Neuronal stem cell (in vitro differentiated cells): ENCODE results near the gene PHGDH.

Experiments
- DNase-seq: peaks from one replicate; pipeline ENCODE4 v3.0.0-alpha.2; 2013; ENCODE audit warnings: low spot score
- H2AFZ ChIP-seq: one replicate; pipeline ENCODE4 v1.6.1; 2013; ENCODE audit warnings: mild to moderate bottlenecking, low read length, inconsistent platforms
- H2AK5ac ChIP-seq: 2 replicates; pipeline ENCODE4 v1.6.1; 2013; ENCODE audit warnings: low read depth, mild to moderate bottlenecking, inconsistent platforms, low read length, moderate library complexity, mixed read lengths
- H2BK120ac ChIP-seq: 2 replicates; pipeline ENCODE4 v1.6.1; 2013; ENCODE audit warnings: low read depth, mild to moderate bottlenecking, inconsistent platforms, low read length, moderate library complexity, mixed read lengths
- H2BK12ac ChIP-seq: one replicate; pipeline ENCODE4 v1.6.1; 2013; ENCODE audit warnings: low read length, inconsistent platforms
- H2BK15ac ChIP-seq: 2 replicates; pipeline ENCODE4 v1.6.1; 2013; ENCODE audit warnings: mild to moderate bottlenecking, low read length, inconsistent platforms, mixed read lengths
- H2BK5ac ChIP-seq: one replicate; pipeline ENCODE4 v1.6.1; 2013; ENCODE audit warnings: inconsistent platforms, mild to moderate bottlenecking, low read length, moderate library complexity
- H3K14ac ChIP-seq: one replicate; pipeline ENCODE4 v1.6.1; 2013; ENCODE audit warnings: low read length, inconsistent platforms
- H3K18ac ChIP-seq: 2 replicates; pipeline ENCODE4 v1.6.1; 2013; ENCODE audit warnings: low read length, inconsistent platforms
- H3K23ac ChIP-seq: 2 replicates; pipeline ENCODE4 v1.6.1; 2013; ENCODE audit warnings: low read depth, mild to moderate bottlenecking, mixed read lengths, low read length, inconsistent platforms; ENCODE audit not compliant: poor library complexity
- H3K27ac ChIP-seq: replicated peaks from 3 replicates; pipeline ENCODE4 v1.5.1; 2013; ENCODE audit warnings: low read length, inconsistent platforms
- H3K27me3 ChIP-seq, 3 experiments: 2 replicates each; pipeline ENCODE4 v1.6.1; 2013; ENCODE audit warnings: low read length in 3 of 3, mild to moderate bottlenecking in 2 of 3, inconsistent platforms in 1 of 3, low read depth in 1 of 3, mixed read lengths in 1 of 3, moderate library complexity in 1 of 3; ENCODE audit not compliant: control insufficient read depth in 3 of 3, insufficient read depth in 3 of 3
- H3K36me3 ChIP-seq, 2 donors: replicated peaks in 1 of 2; 2 replicates each; pipeline ENCODE4 v1.6.1; 2013; ENCODE audit warnings: low read length in 2 of 2; ENCODE audit not compliant: control insufficient read depth in 2 of 2, insufficient read depth in 2 of 2
- H3K4ac ChIP-seq: 2 replicates; pipeline ENCODE4 v1.6.1; 2013; ENCODE audit warnings: inconsistent platforms, mild to moderate bottlenecking, low read length, moderate library complexity
- H3K4me1 ChIP-seq, 2 donors: 1 replicate in 1 of 2; 2 replicates in 1 of 2; pipeline ENCODE4 v1.6.1; 2013; ENCODE audit warnings: low read length in 2 of 2, low read depth in 1 of 2; ENCODE audit not compliant: control insufficient read depth in 2 of 2, insufficient read depth in 1 of 2
- H3K4me2 ChIP-seq: one replicate; pipeline ENCODE4 v1.6.1; 2013; ENCODE audit warnings: mild to moderate bottlenecking, low read length, inconsistent platforms; ENCODE audit not compliant: insufficient read depth, poor library complexity, severe bottlenecking
- H3K4me3 ChIP-seq, 2 donors: 2 replicates each; pipeline ENCODE4 v1.5.1; 2013; ENCODE audit warnings: low read length in 2 of 2, mild to moderate bottlenecking in 2 of 2, inconsistent platforms in 1 of 2, moderate library complexity in 1 of 2
- H3K79me1 ChIP-seq: one replicate; pipeline ENCODE4 v1.6.1; 2013; ENCODE audit warnings: low read depth, mild to moderate bottlenecking, inconsistent platforms, low read length, moderate library complexity
- H3K9ac ChIP-seq: one replicate; pipeline ENCODE4 v1.6.1; 2013; ENCODE audit warnings: mild to moderate bottlenecking, low read depth, low read length, inconsistent platforms; ENCODE audit not compliant: poor library complexity
- H3K9me3 ChIP-seq, 2 donors: replicated peaks in 1 of 2; 2 replicates each; pipeline versions ENCODE3 to v1.6.1; 2013; ENCODE audit warnings: low read length in 2 of 2, mild to moderate bottlenecking in 2 of 2, inconsistent platforms in 1 of 2, low read depth in 1 of 2, mixed read lengths in 1 of 2, moderate library complexity in 1 of 2; ENCODE audit not compliant: control insufficient read depth in 2 of 2, insufficient read depth in 1 of 2
- H4K8ac ChIP-seq: one replicate; pipeline ENCODE4 v1.6.1; 2013; ENCODE audit warnings: low read depth, mild to moderate bottlenecking, inconsistent platforms, low read length, moderate library complexity
- H4K91ac ChIP-seq: one replicate; pipeline ENCODE4 v1.6.1; 2013; ENCODE audit warnings: low read length, low read depth, mild to moderate bottlenecking, inconsistent platforms; ENCODE audit not compliant: poor library complexity
- WGBS, 2 donors: extraction: QIAGEN DNeasy Blood & Tissue Kit; methylation state at CpG; one replicate each; pipeline ENCODE4 v1.1.7; 2013; ENCODE audit warnings: missing lambda C conversion rate in 2 of 2, mixed read lengths in 1 of 2; ENCODE audit not compliant: insufficient read length in 2 of 2, insufficient replicate concordance in 1 of 2; ENCODE audit errors: extremely low coverage in 2 of 2; 5-methylcytosine and 5-hydroxymethylcytosine counted together

Gene PHGDH

GRCh38 chr1:119686661-119687060, 25.1 kb upstream of the PHGDH start:
- Histone ChIP-seq H3K36me3 (no peaks in the 10 kb centered on the region), H3K4me2 (no peak overlapping the region), H2BK15ac (no peak overlapping the region), H3K18ac (no peak overlapping the region), H3K4ac (no peak overlapping the region), H2AFZ (no peak overlapping the region), H3K9ac (no peak overlapping the region), H3K79me1 (no peaks in the 10 kb centered on the region), H3K14ac (no peak overlapping the region), H3K4me1 (peaks cover 1 to 4% of the 10 kb centered on the region in 2 donors), H4K91ac (no peak overlapping the region), H3K23ac (no peak overlapping the region), H2BK5ac (no peak overlapping the region), H3K27me3 (peaks cover 0 to 16% (median 0%) of the 10 kb centered on the region in 3 experiments), H2AK5ac (no peak overlapping the region), H4K8ac (no peak overlapping the region), H3K4me3 (no peak overlapping the region), H3K9me3 (no peaks in the 10 kb centered on the region), H2BK120ac (no peak overlapping the region), H3K27ac (no peak overlapping the region), H2BK12ac (no peak overlapping the region)
- WGBS, 2 donors = no CpG with 5 or more reads among the region's 3 CpGs
- DNase-seq = no peak

GRCh38 chr1:119687434-119688079, 24.2 kb upstream of the PHGDH start:
- Histone ChIP-seq H4K8ac (no peak overlapping the region), H3K18ac (no peak overlapping the region), H3K4me2 (no peak overlapping the region), H3K9me3 (no peaks in the 10 kb centered on the region), H3K27me3 (peaks cover 0 to 16% (median 0%) of the 10 kb centered on the region in 3 experiments), H3K79me1 (no peaks in the 10 kb centered on the region), H3K9ac (no peak overlapping the region), H2BK12ac (no peak overlapping the region), H2BK15ac (no peak overlapping the region), H2BK120ac (no peak overlapping the region), H4K91ac (no peak overlapping the region), H2AFZ (no peak overlapping the region), H3K27ac (no peak overlapping the region), H2AK5ac (no peak overlapping the region), H2BK5ac (no peak overlapping the region), H3K4ac (no peak overlapping the region), H3K4me3 (no peak overlapping the region), H3K4me1 (peaks cover 1 to 4% of the 10 kb centered on the region in 2 donors), H3K14ac (no peak overlapping the region), H3K36me3 (no peaks in the 10 kb centered on the region), H3K23ac (no peak overlapping the region)
- no CpG with 5 or more reads among the region's 2 CpGs for WGBS, 2 donors
- DNase-seq = no peak

GRCh38 chr1:119688810-119689209, 22.9 kb upstream of the PHGDH start:
- Histone ChIP-seq H3K14ac (no peak overlapping the region), H3K4ac (no peak overlapping the region)
- DNase-seq = no peak

GRCh38 chr1:119689511-119689910, 22.2 kb upstream of the PHGDH start:
- Histone ChIP-seq H3K18ac (no peak overlapping the region), H2BK12ac (no peak overlapping the region), H2BK5ac (no peak overlapping the region), H3K27ac (no peak overlapping the region), H3K14ac (no peak overlapping the region), H3K23ac (no peak overlapping the region), H3K4me1 (peaks cover 1 to 3% of the 10 kb centered on the region in 2 donors), H4K8ac (no peak overlapping the region), H3K9me3 (no peaks in the 10 kb centered on the region), H2AFZ (no peak overlapping the region), H3K4me2 (no peak overlapping the region), H2AK5ac (no peak overlapping the region), H3K27me3 (peaks cover 0 to 8% (median 0%) of the 10 kb centered on the region in 3 experiments), H4K91ac (no peak overlapping the region), H3K79me1 (no peaks in the 10 kb centered on the region), H3K36me3 (no peaks in the 10 kb centered on the region), H2BK15ac (no peak overlapping the region), H3K4ac (no peak overlapping the region), H2BK120ac (no peak overlapping the region), H3K9ac (no peak overlapping the region), H3K4me3 (no peak overlapping the region)
- peak; percentile 27 for DNase-seq

More at GRCh38 chr1:119688810-119689209, 22.9 kb upstream of the PHGDH start:
- Histone ChIP-seq H3K4me1 (peaks cover 1 to 4% of the 10 kb centered on the region in 2 donors), H2BK12ac (peak overlapping the region; percentile 12), H2BK120ac (no peak overlapping the region), H2BK5ac (no peak overlapping the region), H2AK5ac (no peak overlapping the region), H2BK15ac (no peak overlapping the region), H3K23ac (no peak overlapping the region), H4K8ac (no peak overlapping the region), H3K9ac (no peak overlapping the region), H2AFZ (no peak overlapping the region), H3K18ac (no peak overlapping the region), H4K91ac (no peak overlapping the region), H3K36me3 (no peaks in the 10 kb centered on the region), H3K9me3 (no peaks in the 10 kb centered on the region), H3K4me2 (no peak overlapping the region), H3K4me3 (no peak overlapping the region), H3K79me1 (no peaks in the 10 kb centered on the region), H3K27ac (no peak overlapping the region), H3K27me3 (peaks cover 0 to 9% (median 0%) of the 10 kb centered on the region in 3 experiments)
